Measurements from ENCODE around the gene CADM2. TPM values are rescaled to one million over a fixed set of nuclear protein-coding genes. Genes with fewer than 3 reads are reported as not detected.

The CADM2 gene
- total and polyA plus RNA-seq, 2 experiments from 2014 or later = 13.3 to 47.5 TPM

GRCh38 chr3:85394424-85394823 lies 435.6 kb downstream of the CADM2 start (continued):
- TF ChIP-seq EZH2 (IDR thresholded peaks at IDR 0.05; ENCODE audit: low read depth, unreplicated experiment) (no peak), ZNF331 (CRISPR knock-in tag; IDR thresholded peaks at IDR 0.05; ENCODE audit: low read depth) (no peak)

GRCh38 chr3:85397434-85397833 lies 438.6 kb downstream of the CADM2 start:
- H2AFZ ChIP-seq = no peak overlapping the region
- no peaks in the 10 kb centered on the region for H3K79me2 ChIP-seq (replicated peaks; ENCODE audit: insufficient read depth)
- no peak overlapping the region for H3K27ac ChIP-seq (ENCODE audit: low read depth)
- H4K20me1 ChIP-seq (replicated peaks; ENCODE audit: insufficient read depth) = no peaks in the 10 kb centered on the region
- no peaks in the 10 kb centered on the region for H3K36me3 Mint-ChIP-seq (ENCODE audit: low read depth)
- H3K27me3 Mint-ChIP-seq (ENCODE audit: insufficient read depth, low read depth, poor library complexity) = no peaks in the 10 kb centered on the region
- no peak overlapping the region for H3K27ac Mint-ChIP-seq
- H3K4me2 ChIP-seq = no peak overlapping the region
- TF ChIP-seq ETS1 (IDR thresholded peaks at IDR 0.05) = no peak
- no peak for TF ChIP-seq JUNB (IDR thresholded peaks at IDR 0.05; ENCODE audit: unreplicated experiment)
- TF ChIP-seq NANOG (IDR thresholded peaks at IDR 0.05; ENCODE audit: borderline replicate concordance) = no peak
- no peak for TF ChIP-seq CTCF (conservative IDR thresholded peaks at IDR 0.05; ENCODE audit: low read depth in 2 of 2)
- no peak for TF ChIP-seq EZH2 (IDR thresholded peaks at IDR 0.05; ENCODE audit: low read depth, unreplicated experiment)
- H3K4me1 ChIP-seq (ENCODE audit: insufficient read depth) = no peaks in the 10 kb centered on the region
- no peaks in the 10 kb centered on the region for H3K4me1 Mint-ChIP-seq
- no peaks in the 10 kb centered on the region for H3K27me3 ChIP-seq (ENCODE audit: insufficient read depth)
- 0 out of 2 replicates have a peak, but pooled peaks cover 3% of the 10 kb centered on the region for H3K36me3 ChIP-seq (ENCODE audit: insufficient read depth)
- H3K4me3 ChIP-seq = no peak overlapping the region
- ATAC-seq (no peak), DNase-seq (ENCODE audit: low spot score) (no peak)
- H3K9me2 ChIP-seq (ENCODE audit: insufficient read depth) = no peaks in the 10 kb centered on the region; the same call in 1 of the 2 replicates
- no peaks in the 10 kb centered on the region; the same call in 2 of the 3 replicates for H3K9me3 Mint-ChIP-seq
- no peak overlapping the region for H3K4me3 Mint-ChIP-seq
- H3F3A ChIP-seq (replicated peaks; ENCODE audit: low read depth) = no peaks in the 10 kb centered on the region

GRCh38 chr3:85426121-85426520 lies 467.3 kb downstream of the CADM2 start:
- Histone ChIP-seq H3F3A (replicated peaks; ENCODE audit: low read depth) (no peaks in the 10 kb centered on the region), H3K9me2 (ENCODE audit: insufficient read depth) (no peaks in the 10 kb centered on the region), H3K27ac (ENCODE audit: low read depth) (no peak overlapping the region), H4K20me1 (replicated peaks; ENCODE audit: insufficient read depth) (no peaks in the 10 kb centered on the region), H3K27me3 (ENCODE audit: insufficient read depth) (no peaks in the 10 kb centered on the region), H3K36me3 (ENCODE audit: insufficient read depth) (no peaks in the 10 kb centered on the region), H3K4me2 (no peak overlapping the region), H3K4me3 (no peak overlapping the region), H3K79me2 (replicated peaks; ENCODE audit: insufficient read depth) (no peaks in the 10 kb centered on the region), H3K4me1 (ENCODE audit: insufficient read depth) (no peaks in the 10 kb centered on the region), H2AFZ (no peak overlapping the region)
- DNase-seq (ENCODE audit: low spot score) (no peak), ATAC-seq (no peak)
- Mint-ChIP-seq H3K9me3 (peaks cover 4% of the 10 kb centered on the region; the same call in 1 of the 3 replicates), H3K4me3 (no peak overlapping the region), H3K4me1 (no peaks in the 10 kb centered on the region), H3K27me3 (ENCODE audit: insufficient read depth, low read depth, poor library complexity) (peaks cover 6% of the 10 kb centered on the region), H3K36me3 (ENCODE audit: low read depth) (peaks cover 5% of the 10 kb centered on the region; the same call in 1 of the 3 replicates), H3K27ac (no peak overlapping the region)
- TF ChIP-seq ZNF114 (CRISPR knock-in tag; IDR thresholded peaks at IDR 0.05) (no peak), CREB1 (CRISPR knock-in tag; IDR thresholded peaks at IDR 0.05; ENCODE audit: low read depth) (no peak), EZH2phosphoT487 (IDR thresholded peaks at IDR 0.05; ENCODE audit: unreplicated experiment) (no peak), ZNF331 (CRISPR knock-in tag; IDR thresholded peaks at IDR 0.05; ENCODE audit: low read depth) (no peak), REST (IDR thresholded peaks at IDR 0.05; ENCODE audit: unreplicated experiment) (no peak), NANOG (IDR thresholded peaks at IDR 0.05; ENCODE audit: borderline replicate concordance) (no peak), ETS1 (IDR thresholded peaks at IDR 0.05) (no peak), EZH2 (IDR thresholded peaks at IDR 0.05; ENCODE audit: low read depth, unreplicated experiment) (no peak), POLR2AphosphoS5 (IDR thresholded peaks at IDR 0.05; ENCODE audit: low read depth) (no peak), STAT1 (IDR thresholded peaks at IDR 0.05; ENCODE audit: unreplicated experiment) (no peak)
